SHP77 treated with DMSO at 0.1 percent for 48 hours (cell line): ENCODE data around the gene MFAP1.
"Not testable (repeated sequence)": the region's sequence is repeated elsewhere in the genome, so short reads cannot be mapped to it uniquely, and the experiment has no call there.

ENCODE experiments used
- DNase-seq: peaks from one replicate; lab custom pipeline; 2025; lab: John Stamatoyannopoulos, UW

The MFAP1 gene

GRCh38 chr15:43815064-43815463, 9.4 kb downstream of the MFAP1 start:
- not testable (repeated sequence) for DNase-seq

- no peak for DNase-seq
Measured at GRCh38 chr15:43808960-43809678, 15.4 kb downstream of the MFAP1 start.

GRCh38 chr15:43808435-43808950, 16.0 kb downstream of the MFAP1 start:
- DNase-seq = no peak

- not testable (repeated sequence) for DNase-seq
Measured at GRCh38 chr15:43802676-43803075, 21.8 kb downstream of the MFAP1 start.

- peak; percentile 62 for DNase-seq
Measured at GRCh38 chr15:43800286-43801141, 24.0 kb downstream of the MFAP1 start, which contains the start of gene HYPK. Gene HYPK (plus strand): TSS chr15:43800599. CDS start chr15:43800623, 24 bp downstream.

- DNase-seq = no peak
Measured at GRCh38 chr15:43799945-43800285, 24.6 kb downstream of the MFAP1 start, which contains the start of gene SERINC4. Gene SERINC4 (minus strand): TSS chr15:43800220. CDS start chr15:43799986, 234 bp downstream.

- peak; percentile 77 for DNase-seq
Measured at GRCh38 chr15:43799209-43799944, 25.1 kb downstream of the MFAP1 start.

- no peak for DNase-seq
Measured at GRCh38 chr15:43796566-43796965, 27.9 kb downstream of the MFAP1 start.

GRCh38 chr15:43795997-43796396, 28.5 kb downstream of the MFAP1 start:
- no peak for DNase-seq

GRCh38 chr15:43795197-43795596, 29.3 kb downstream of the MFAP1 start:
- DNase-seq = no peak

- DNase-seq = no peak
Measured at GRCh38 chr15:43794269-43795037, 30.0 kb downstream of the MFAP1 start.

- no peak for DNase-seq
Measured at GRCh38 chr15:43793647-43794046, 30.8 kb downstream of the MFAP1 start.

- no peak for DNase-seq
Measured at GRCh38 chr15:43792761-43793476, 31.6 kb downstream of the MFAP1 start.

GRCh38 chr15:43791993-43792760, 32.3 kb downstream of the MFAP1 start, which contains the start of gene SERF2:
Gene SERF2 (plus strand): TSS chr15:43792320. CDS start chr15:43792377, 57 bp downstream.
- DNase-seq = peak; percentile 95

GRCh38 chr15:43789409-43789808, 35.1 kb downstream of the MFAP1 start:
- no peak for DNase-seq

- no peak for DNase-seq
Measured at GRCh38 chr15:43779016-43779415, 45.5 kb downstream of the MFAP1 start.

- peak; percentile 63 for DNase-seq
Measured at GRCh38 chr15:43777267-43777914, 47.1 kb downstream of the MFAP1 start.

GRCh38 chr15:43776718-43777266, 47.7 kb downstream of the MFAP1 start, which contains the start of gene ELL3:
Gene ELL3 (minus strand): TSS chr15:43776966. CDS start chr15:43776901, 65 bp downstream.
- DNase-seq = peak; percentile 63
